ENCODE data around the gene RNF26. TPM values are rescaled to one million over a fixed set of nuclear protein-coding genes. Genes with fewer than 3 reads are reported as not detected.

The RNF26 gene
- total and polyA plus RNA-seq, 8 donors = 22.0 to 37.0 (median 28.4) TPM

DNA sequence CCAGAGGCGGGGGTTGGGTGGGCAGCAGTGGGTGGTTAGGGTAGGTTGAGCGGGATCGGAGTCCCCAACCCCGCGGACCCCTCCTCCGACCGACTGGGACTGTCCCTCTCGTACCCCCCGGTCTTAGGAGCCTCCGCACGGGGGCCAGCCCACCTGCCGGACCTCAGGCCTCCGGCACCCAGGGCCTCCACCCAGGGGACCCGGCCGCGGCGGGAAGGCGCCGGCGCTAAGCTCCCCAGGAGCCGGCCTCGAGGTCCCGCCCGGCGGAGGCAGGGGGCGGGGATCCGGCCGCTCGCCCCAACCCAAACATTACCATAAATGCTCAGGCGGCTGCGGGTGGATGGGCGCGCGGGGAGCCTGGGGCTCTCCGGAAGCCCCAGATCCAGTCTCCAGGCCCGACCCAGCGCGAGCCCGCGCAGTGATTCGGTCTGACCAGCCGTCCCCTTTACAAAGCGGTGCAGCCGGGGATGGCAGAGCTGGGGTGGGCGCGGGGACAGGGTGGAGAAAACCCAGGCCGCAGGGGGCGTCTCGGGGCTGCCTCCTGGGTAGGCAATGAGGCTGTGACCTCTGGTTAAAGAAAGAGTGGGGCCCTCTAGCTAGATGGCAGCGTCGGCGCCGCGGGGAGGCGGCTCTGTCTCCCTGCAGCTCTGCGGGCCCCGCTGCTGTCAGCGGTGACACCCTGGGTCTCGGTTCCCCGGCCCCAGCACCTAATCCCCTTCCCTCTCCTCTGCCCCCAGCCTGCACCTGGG lies 13.4 kb upstream of the RNF26 start:
- Histone ChIP-seq H3K27ac (peak overlapping the region; percentile 79 to 84), H3K4me3 (peak overlapping the region; percentile 40 to 44), H3K4me1 (peaks cover 18 to 55% of the 10 kb centered on the region in 2 donors), H3K9me3 (no peaks in the 10 kb centered on the region), H3K27me3 (peaks cover 16 to 62% of the 10 kb centered on the region in 2 donors), H3K36me3 (no peaks in the 10 kb centered on the region)
- DNase-seq (peak in 2 of 4 donors; percentile 70 to 88), ATAC-seq (peak; percentile 65)
- TF ChIP-seq, protein P1, sequence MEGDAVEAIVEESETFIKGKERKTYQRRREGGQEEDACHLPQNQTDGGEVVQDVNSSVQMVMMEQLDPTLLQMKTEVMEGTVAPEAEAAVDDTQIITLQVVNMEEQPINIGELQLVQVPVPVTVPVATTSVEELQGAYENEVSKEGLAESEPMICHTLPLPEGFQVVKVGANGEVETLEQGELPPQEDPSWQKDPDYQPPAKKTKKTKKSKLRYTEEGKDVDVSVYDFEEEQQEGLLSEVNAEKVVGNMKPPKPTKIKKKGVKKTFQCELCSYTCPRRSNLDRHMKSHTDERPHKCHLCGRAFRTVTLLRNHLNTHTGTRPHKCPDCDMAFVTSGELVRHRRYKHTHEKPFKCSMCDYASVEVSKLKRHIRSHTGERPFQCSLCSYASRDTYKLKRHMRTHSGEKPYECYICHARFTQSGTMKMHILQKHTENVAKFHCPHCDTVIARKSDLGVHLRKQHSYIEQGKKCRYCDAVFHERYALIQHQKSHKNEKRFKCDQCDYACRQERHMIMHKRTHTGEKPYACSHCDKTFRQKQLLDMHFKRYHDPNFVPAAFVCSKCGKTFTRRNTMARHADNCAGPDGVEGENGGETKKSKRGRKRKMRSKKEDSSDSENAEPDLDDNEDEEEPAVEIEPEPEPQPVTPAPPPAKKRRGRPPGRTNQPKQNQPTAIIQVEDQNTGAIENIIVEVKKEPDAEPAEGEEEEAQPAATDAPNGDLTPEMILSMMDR (IDR thresholded peaks at IDR 0.05) = no peak
- intact Hi-C loops (cut with DNase I) = no loop called here

DNA sequence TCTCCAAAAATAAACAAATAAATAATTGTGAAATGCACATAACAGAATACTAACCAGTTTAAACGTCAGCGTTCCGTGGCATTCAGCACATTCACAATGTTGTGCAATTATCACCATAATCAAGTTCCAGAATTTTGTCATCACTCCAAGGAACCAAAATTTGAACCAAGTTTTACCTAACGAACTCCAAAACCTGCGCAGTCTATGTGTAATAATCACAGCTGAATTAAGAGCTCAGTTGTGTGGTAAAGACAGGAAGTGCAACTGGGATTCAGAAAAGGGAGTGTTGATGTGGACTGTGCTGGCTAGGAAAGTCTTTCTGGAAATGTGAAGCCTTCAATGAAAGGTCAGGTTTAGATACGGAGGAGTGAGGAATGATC lies 12.0 kb upstream of the RNF26 start:
- DNase-seq = no peak
- TF ChIP-seq, protein P1 (IDR thresholded peaks at IDR 0.05) = no peak
- Histone ChIP-seq H3K36me3 (no peaks in the 10 kb centered on the region), H3K4me3 (no peak overlapping the region), H3K27me3 (peaks cover 4 to 48% of the 10 kb centered on the region in 2 donors), H3K4me1 (peaks cover 8 to 41% of the 10 kb centered on the region in 2 donors), H3K9me3 (no peaks in the 10 kb centered on the region), H3K27ac (peak overlapping the region; percentile 79 to 84)
- intact Hi-C loops (cut with DNase I) = no loop called here
- no peak for ATAC-seq

- Histone ChIP-seq H3K4me3 (no peak overlapping the region), H3K27me3 (peaks cover 0 to 42% of the 10 kb centered on the region in 2 donors), H3K9me3 (no peaks in the 10 kb centered on the region), H3K36me3 (no peaks in the 10 kb centered on the region), H3K4me1 (peaks cover 5 to 34% of the 10 kb centered on the region in 2 donors), H3K27ac (no peak overlapping the region)
- DNase-seq (no peak), ATAC-seq (no peak)
- intact Hi-C loops (cut with DNase I) = no loop called here
- TF ChIP-seq, protein P1 (IDR thresholded peaks at IDR 0.05) = no peak
These were observed 11.3 kb upstream of the RNF26 start for GRCh38 chr11:119322921-119323531.

GRCh38 chr11:119323532-119324033 lies 10.7 kb upstream of the RNF26 start:
- ATAC-seq = peak; percentile 17
- no peak overlapping the region for H3K27ac ChIP-seq
- intact Hi-C loops (cut with DNase I) = no loop called here
- peak in 2 of 4 donors; percentile 69 to 76 for DNase-seq
- TF ChIP-seq, protein P1 (IDR thresholded peaks at IDR 0.05) = peak; percentile 67 to 88
- no peaks in the 10 kb centered on the region for H3K9me3 ChIP-seq
- H3K27me3 ChIP-seq = peaks cover 0 to 36% of the 10 kb centered on the region in 2 donors
- H3K4me3 ChIP-seq = no peak overlapping the region
- peaks cover 5 to 29% of the 10 kb centered on the region in 2 donors for H3K4me1 ChIP-seq
- no peaks in the 10 kb centered on the region for H3K36me3 ChIP-seq

GRCh38 chr11:119324189-119324588 lies 10.1 kb upstream of the RNF26 start:
- peaks cover 0 to 30% of the 10 kb centered on the region in 2 donors for H3K27me3 ChIP-seq
- H3K9me3 ChIP-seq = no peaks in the 10 kb centered on the region
- DNase-seq (no peak), ATAC-seq (no peak)
- peaks cover 5 to 23% of the 10 kb centered on the region in 2 donors for H3K4me1 ChIP-seq
- no peak overlapping the region for H3K27ac ChIP-seq
- TF ChIP-seq, protein P1 (IDR thresholded peaks at IDR 0.05) = no peak
- intact Hi-C loops (cut with DNase I) = no loop called here
- H3K4me3 ChIP-seq = no peak overlapping the region
- no peaks in the 10 kb centered on the region for H3K36me3 ChIP-seq
